WTC11 (cell line): ENCODE data around the gene LTBP2. TPM values are rescaled to one million over a fixed set of nuclear protein-coding genes. Genes with fewer than 3 reads are reported as not detected.

Experiments used
- ATAC-seq: fragments of 200-7000 bp; cut with Tn5 transposase; 2 replicates; pipeline ENCODE4 v1.10.0; 2021; ENCODE audit warnings: mild to moderate bottlenecking, moderate library complexity
- CTCF ChIA-PET: fragments of 300-600 bp; sonication (Branson Sonifier 250); formaldehyde crosslinking; loops from one replicate; lab custom pipeline; 2021; ENCODE audit warnings: antibody characterized with exemption; lab: Charles Lee
- POLR2A ChIA-PET: fragments of 350-600 bp; sonication (Branson Sonifier 250); formaldehyde crosslinking; loops from one replicate; lab custom pipeline; 2021; ENCODE audit warnings: antibody characterized with exemption; lab: Charles Lee
- DNase-seq: peaks from one replicate; pipeline ENCODE4 v3.0.0; 2021; ENCODE audit warnings: low spot score
- H3K27ac Mint-ChIP-seq: 2 replicates; pipeline ENCODE4 v1.8.0; 2021; ENCODE audit warnings: mixed read lengths
- H3K27me3 Mint-ChIP-seq: 2 replicates; pipeline ENCODE4 v1.8.0; 2021; ENCODE audit warnings: low read depth, mild to moderate bottlenecking, moderate library complexity, mixed read lengths
- H3K36me3 Mint-ChIP-seq: 2 replicates; pipeline ENCODE4 v1.8.0; 2021; ENCODE audit warnings: mixed read lengths
- H3K4me1 Mint-ChIP-seq: 2 replicates; pipeline ENCODE4 v1.8.0; 2022; ENCODE audit warnings: mixed read lengths
- H3K4me3 Mint-ChIP-seq: 2 replicates; pipeline ENCODE4 v1.8.0; 2021; ENCODE audit warnings: mild to moderate bottlenecking, moderate library complexity, mixed read lengths
- H3K9me3 Mint-ChIP-seq: 2 replicates; pipeline ENCODE4 v1.8.0; 2021; ENCODE audit warnings: mixed read lengths
- CBFB ChIP-seq: sonication (generic); formaldehyde crosslinking; IDR thresholded peaks from 2 replicates; pipeline ENCODE4 v1.8.1; 2022; ENCODE audit warnings: mild to moderate bottlenecking, low read depth, missing genetic modification reagents
- CREB1 ChIP-seq: sonication (generic); formaldehyde crosslinking; IDR thresholded peaks from 2 replicates; pipeline ENCODE4 v1.8.0; 2023; ENCODE audit warnings: mild to moderate bottlenecking, missing genetic modification reagents
- ETV6 ChIP-seq: sonication (generic); formaldehyde crosslinking; IDR thresholded peaks from 2 replicates; pipeline ENCODE4 v1.8.1; 2022; ENCODE audit warnings: mild to moderate bottlenecking, missing genetic modification reagents
- FOXP1 ChIP-seq: sonication (generic); formaldehyde crosslinking; IDR thresholded peaks from 2 replicates; pipeline ENCODE4 v1.8.0; 2022; ENCODE audit warnings: missing genetic modification reagents, mild to moderate bottlenecking, moderate library complexity, borderline replicate concordance
- KAT7 ChIP-seq: sonication (generic); formaldehyde crosslinking; IDR thresholded peaks from 2 replicates; pipeline ENCODE4 v1.8.1; 2023; ENCODE audit warnings: missing genetic modification reagents, mild to moderate bottlenecking, borderline replicate concordance
- NR3C1 ChIP-seq: sonication (generic); formaldehyde crosslinking; conservative IDR thresholded peaks from 2 replicates; pipeline ENCODE4 v1.8.1; 2023; ENCODE audit warnings: low read depth, mild to moderate bottlenecking, missing genetic modification reagents
- TEAD4 ChIP-seq: sonication (generic); formaldehyde crosslinking; IDR thresholded peaks from 2 replicates; pipeline ENCODE4 v1.8.0; 2022; ENCODE audit warnings: mild to moderate bottlenecking, missing genetic modification reagents
- TP53 ChIP-seq: sonication (generic); formaldehyde crosslinking; IDR thresholded peaks from 2 replicates; pipeline ENCODE4 v1.8.1; 2023; ENCODE audit warnings: mild to moderate bottlenecking, missing genetic modification reagents
- ZNF121 ChIP-seq: sonication (generic); formaldehyde crosslinking; IDR thresholded peaks from 2 replicates; pipeline ENCODE4 v1.8.0; 2023; ENCODE audit warnings: missing genetic modification reagents
- ZNF138 ChIP-seq: sonication (generic); formaldehyde crosslinking; conservative IDR thresholded peaks from 2 replicates; pipeline ENCODE4 v1.8.1; 2022; ENCODE audit warnings: mild to moderate bottlenecking, moderate library complexity, missing genetic modification reagents
- ZNF416 ChIP-seq: fragments of 250-450 bp; sonication (Bioruptor Pico); IDR thresholded peaks from 2 replicates; pipeline ENCODE4 v1.9.0; 2021; ENCODE audit warnings: mild to moderate bottlenecking, inconsistent platforms
- ZNF423 ChIP-seq: fragments of 250-450 bp; sonication (Bioruptor Pico); IDR thresholded peaks from 2 replicates; pipeline ENCODE4 v2.1.2; 2022; ENCODE audit warnings: mild to moderate bottlenecking, moderate library complexity
- ZNF671 ChIP-seq: fragments of 250-450 bp; sonication (Bioruptor Pico); IDR thresholded peaks from 2 replicates; pipeline ENCODE4 v1.8.0; 2021; ENCODE audit warnings: mild to moderate bottlenecking
- total RNA-seq: library from RNA; stranded (reverse); gene quantifications from 3 replicates; pipeline ENCODE4 v1.2.3, GENCODE V29; 2021
- TF ChIP-seq, protein P1 (sequence below): sonication (generic); formaldehyde crosslinking; IDR thresholded peaks from 2 replicates; pipeline ENCODE4 v1.8.1; 2023; ENCODE audit warnings: mild to moderate bottlenecking, missing genetic modification reagents, moderate library complexity
- TF ChIP-seq, protein P2 (sequence below): sonication (generic); formaldehyde crosslinking; IDR thresholded peaks from 2 replicates; pipeline ENCODE4 v1.8.1; 2023; ENCODE audit warnings: mild to moderate bottlenecking, missing genetic modification reagents, moderate library complexity
- TF ChIP-seq, protein P3 (sequence below): sonication (generic); formaldehyde crosslinking; IDR thresholded peaks from 2 replicates; pipeline ENCODE4 v1.8.1; 2023; ENCODE audit warnings: mild to moderate bottlenecking, missing genetic modification reagents
- TF ChIP-seq, protein P4 (sequence below): fragments of 250-450 bp; sonication (Bioruptor Pico); IDR thresholded peaks from 2 replicates; pipeline ENCODE4 v1.9.0; 2021; ENCODE audit warnings: moderate library complexity, mild to moderate bottlenecking, inconsistent platforms, borderline replicate concordance
- TF ChIP-seq, protein P5 (sequence below): fragments of 250-450 bp; sonication (Bioruptor Pico); IDR thresholded peaks from 2 replicates; pipeline ENCODE4 v1.8.0; 2021; ENCODE audit warnings: mild to moderate bottlenecking
- TF ChIP-seq, protein P6 (sequence below): sonication (generic); formaldehyde crosslinking; IDR thresholded peaks from 2 replicates; pipeline ENCODE4 v1.8.1; 2023; ENCODE audit warnings: mild to moderate bottlenecking, missing genetic modification reagents, borderline replicate concordance
- TF ChIP-seq, protein P7 (sequence below): sonication (generic); formaldehyde crosslinking; conservative IDR thresholded peaks from 2 replicates; pipeline ENCODE4 v1.8.1; 2022; ENCODE audit warnings: mild to moderate bottlenecking, missing genetic modification reagents

The LTBP2 gene
- total RNA-seq, 1 experiment from 2014 or later: 1.2 TPM

DNA sequence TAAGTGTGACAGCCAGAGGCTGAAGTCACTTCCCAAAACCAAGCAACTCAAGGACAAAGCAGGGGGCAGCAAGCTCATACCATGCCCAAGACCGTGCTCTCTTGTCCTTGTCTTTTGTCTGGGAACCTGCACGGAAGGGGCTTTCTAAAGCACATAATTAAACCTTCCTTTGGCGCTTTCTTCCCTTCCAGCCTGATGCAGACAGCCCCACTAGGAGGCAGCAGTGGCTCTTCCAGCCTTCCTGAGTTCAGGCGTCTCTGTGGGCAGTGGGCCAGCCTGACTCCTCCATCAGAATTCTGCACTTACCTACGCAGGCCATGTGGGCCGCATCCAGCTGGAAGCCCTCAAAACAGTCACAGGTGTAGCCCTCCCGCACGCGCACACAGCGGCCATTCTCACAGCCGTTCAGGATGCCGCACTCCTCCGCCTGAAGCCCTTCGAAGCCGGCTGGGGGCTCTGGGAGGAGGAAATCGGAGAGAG, 110.9 kb downstream of the LTBP2 start (continued):
- TF ChIP-seq, protein P1, sequence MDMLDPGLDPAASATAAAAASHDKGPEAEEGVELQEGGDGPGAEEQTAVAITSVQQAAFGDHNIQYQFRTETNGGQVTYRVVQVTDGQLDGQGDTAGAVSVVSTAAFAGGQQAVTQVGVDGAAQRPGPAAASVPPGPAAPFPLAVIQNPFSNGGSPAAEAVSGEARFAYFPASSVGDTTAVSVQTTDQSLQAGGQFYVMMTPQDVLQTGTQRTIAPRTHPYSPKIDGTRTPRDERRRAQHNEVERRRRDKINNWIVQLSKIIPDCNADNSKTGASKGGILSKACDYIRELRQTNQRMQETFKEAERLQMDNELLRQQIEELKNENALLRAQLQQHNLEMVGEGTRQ: no peak
- TF ChIP-seq FOXP1 (0 out of 2 replicates have a peak, but pooled peaks have one; percentile 35), CREB1 (no peak), ZNF138 (CRISPR knock-in tag) (0 out of 2 replicates have a peak, but pooled peaks have one; percentile 27), KAT7 (no peak), CBFB (CRISPR knock-in tag) (0 out of 2 replicates have a peak, but pooled peaks have one; percentile 39), ZNF671 (CRISPR knock-in tag) (0 out of 2 replicates have a peak, but pooled peaks have one; percentile 14), NR3C1 (CRISPR knock-in tag) (no peak), ZNF416 (CRISPR knock-in tag) (no peak)
- TF ChIP-seq, protein P2, sequence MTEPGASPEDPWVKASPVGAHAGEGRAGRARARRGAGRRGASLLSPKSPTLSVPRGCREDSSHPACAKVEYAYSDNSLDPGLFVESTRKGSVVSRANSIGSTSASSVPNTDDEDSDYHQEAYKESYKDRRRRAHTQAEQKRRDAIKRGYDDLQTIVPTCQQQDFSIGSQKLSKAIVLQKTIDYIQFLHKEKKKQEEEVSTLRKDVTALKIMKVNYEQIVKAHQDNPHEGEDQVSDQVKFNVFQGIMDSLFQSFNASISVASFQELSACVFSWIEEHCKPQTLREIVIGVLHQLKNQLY (CRISPR knock-in tag): no peak
- TF ChIP-seq, protein P3, sequence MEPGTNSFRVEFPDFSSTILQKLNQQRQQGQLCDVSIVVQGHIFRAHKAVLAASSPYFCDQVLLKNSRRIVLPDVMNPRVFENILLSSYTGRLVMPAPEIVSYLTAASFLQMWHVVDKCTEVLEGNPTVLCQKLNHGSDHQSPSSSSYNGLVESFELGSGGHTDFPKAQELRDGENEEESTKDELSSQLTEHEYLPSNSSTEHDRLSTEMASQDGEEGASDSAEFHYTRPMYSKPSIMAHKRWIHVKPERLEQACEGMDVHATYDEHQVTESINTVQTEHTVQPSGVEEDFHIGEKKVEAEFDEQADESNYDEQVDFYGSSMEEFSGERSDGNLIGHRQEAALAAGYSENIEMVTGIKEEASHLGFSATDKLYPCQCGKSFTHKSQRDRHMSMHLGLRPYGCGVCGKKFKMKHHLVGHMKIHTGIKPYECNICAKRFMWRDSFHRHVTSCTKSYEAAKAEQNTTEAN: 0 out of 2 replicates have a peak, but pooled peaks have one; percentile 36

DNA sequence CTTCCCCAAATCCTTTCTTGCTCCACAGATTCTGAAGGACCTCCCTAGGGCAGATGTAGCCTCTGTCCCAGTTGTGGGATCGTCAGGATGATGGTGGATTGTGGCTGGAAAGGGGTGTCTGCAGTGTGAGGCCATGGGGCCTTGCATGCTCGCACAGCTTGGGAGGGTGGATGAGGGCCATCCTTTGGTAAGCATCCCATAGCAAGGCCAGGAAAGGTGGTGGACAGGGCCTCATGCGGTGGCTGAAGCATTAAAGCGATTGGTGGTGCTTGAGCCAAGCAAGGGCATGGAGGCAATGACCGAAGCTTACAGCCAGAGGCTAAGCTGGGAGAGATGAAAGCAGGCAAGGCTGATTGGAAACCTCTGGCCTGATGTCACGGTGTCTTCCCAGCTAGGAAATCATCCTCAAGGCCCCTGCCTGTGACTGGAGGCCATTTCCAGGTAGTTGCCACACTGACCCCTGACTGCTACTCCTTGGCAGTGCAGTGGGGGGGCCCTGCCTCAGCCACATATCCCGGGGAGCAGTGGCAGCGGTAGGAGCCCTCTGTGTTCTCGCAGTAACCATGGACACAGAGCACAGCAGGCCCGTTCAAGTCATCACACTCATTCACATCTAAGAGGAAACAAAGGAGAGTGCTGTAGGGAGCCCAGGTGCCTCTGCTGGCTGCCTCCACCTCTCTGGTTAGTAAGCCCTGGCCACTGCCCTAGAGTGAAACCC, 111.5 kb downstream of the LTBP2 start:
- peak; percentile 58 for DNase-seq
- CTCF ChIA-PET: interaction anchor here (0.6 to 4.3 kb wide), 22 partner anchors 7 to 244 kb away, joined by 3 to 58 read pairs (median 4); partner anchors contain the start of genes ISCA2, LTBP2 and NPC2

More for the DNA sequence above, 111.5 kb downstream of the LTBP2 start:
- POLR2A ChIA-PET: interaction anchor here (1.7 kb wide), 1 partner anchor 153 kb away, joined by 5 read pairs; the partner anchor contains the start of gene VRTN
- no peaks in the 10 kb centered on the region for H3K27me3 Mint-ChIP-seq
- peaks cover 34% of the 10 kb centered on the region for H3K4me1 Mint-ChIP-seq
- peak overlapping the region; percentile 91 for H3K27ac Mint-ChIP-seq
- H3K9me3 Mint-ChIP-seq: no peaks in the 10 kb centered on the region
- no peak for TF ChIP-seq TP53
- TF ChIP-seq TEAD4 (CRISPR knock-in tag): no peak
- TF ChIP-seq, protein P4, sequence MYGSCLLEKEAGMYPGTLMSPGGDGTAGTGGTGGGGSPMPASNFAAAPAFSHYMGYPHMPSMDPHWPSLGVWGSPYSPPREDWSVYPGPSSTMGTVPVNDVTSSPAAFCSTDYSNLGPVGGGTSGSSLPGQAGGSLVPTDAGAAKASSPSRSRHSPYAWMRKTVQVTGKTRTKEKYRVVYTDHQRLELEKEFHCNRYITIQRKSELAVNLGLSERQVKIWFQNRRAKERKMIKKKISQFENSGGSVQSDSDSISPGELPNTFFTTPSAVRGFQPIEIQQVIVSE: no peak
- TF ChIP-seq, protein P5, sequence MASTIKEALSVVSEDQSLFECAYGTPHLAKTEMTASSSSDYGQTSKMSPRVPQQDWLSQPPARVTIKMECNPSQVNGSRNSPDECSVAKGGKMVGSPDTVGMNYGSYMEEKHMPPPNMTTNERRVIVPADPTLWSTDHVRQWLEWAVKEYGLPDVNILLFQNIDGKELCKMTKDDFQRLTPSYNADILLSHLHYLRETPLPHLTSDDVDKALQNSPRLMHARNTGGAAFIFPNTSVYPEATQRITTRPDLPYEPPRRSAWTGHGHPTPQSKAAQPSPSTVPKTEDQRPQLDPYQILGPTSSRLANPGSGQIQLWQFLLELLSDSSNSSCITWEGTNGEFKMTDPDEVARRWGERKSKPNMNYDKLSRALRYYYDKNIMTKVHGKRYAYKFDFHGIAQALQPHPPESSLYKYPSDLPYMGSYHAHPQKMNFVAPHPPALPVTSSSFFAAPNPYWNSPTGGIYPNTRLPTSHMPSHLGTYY (CRISPR knock-in tag): no peak
- TF ChIP-seq ZNF121 (CRISPR knock-in tag): 0 out of 2 replicates have a peak, but pooled peaks have one; percentile 1
- TF ChIP-seq ETV6 (CRISPR knock-in tag): peak; percentile 13; the same call in 1 of the 2 replicates
- TF ChIP-seq, protein P6, sequence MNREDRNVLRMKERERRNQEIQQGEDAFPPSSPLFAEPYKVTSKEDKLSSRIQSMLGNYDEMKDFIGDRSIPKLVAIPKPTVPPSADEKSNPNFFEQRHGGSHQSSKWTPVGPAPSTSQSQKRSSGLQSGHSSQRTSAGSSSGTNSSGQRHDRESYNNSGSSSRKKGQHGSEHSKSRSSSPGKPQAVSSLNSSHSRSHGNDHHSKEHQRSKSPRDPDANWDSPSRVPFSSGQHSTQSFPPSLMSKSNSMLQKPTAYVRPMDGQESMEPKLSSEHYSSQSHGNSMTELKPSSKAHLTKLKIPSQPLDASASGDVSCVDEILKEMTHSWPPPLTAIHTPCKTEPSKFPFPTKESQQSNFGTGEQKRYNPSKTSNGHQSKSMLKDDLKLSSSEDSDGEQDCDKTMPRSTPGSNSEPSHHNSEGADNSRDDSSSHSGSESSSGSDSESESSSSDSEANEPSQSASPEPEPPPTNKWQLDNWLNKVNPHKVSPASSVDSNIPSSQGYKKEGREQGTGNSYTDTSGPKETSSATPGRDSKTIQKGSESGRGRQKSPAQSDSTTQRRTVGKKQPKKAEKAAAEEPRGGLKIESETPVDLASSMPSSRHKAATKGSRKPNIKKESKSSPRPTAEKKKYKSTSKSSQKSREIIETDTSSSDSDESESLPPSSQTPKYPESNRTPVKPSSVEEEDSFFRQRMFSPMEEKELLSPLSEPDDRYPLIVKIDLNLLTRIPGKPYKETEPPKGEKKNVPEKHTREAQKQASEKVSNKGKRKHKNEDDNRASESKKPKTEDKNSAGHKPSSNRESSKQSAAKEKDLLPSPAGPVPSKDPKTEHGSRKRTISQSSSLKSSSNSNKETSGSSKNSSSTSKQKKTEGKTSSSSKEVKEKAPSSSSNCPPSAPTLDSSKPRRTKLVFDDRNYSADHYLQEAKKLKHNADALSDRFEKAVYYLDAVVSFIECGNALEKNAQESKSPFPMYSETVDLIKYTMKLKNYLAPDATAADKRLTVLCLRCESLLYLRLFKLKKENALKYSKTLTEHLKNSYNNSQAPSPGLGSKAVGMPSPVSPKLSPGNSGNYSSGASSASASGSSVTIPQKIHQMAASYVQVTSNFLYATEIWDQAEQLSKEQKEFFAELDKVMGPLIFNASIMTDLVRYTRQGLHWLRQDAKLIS: no peak
- TF ChIP-seq ZNF423 (CRISPR knock-in tag): peak; percentile 66; the same call in 1 of the 2 replicates
- TF ChIP-seq, protein P7, sequence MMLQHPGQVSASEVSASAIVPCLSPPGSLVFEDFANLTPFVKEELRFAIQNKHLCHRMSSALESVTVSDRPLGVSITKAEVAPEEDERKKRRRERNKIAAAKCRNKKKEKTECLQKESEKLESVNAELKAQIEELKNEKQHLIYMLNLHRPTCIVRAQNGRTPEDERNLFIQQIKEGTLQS (CRISPR knock-in tag): no peak
- H3K4me3 Mint-ChIP-seq: no peak overlapping the region
- ATAC-seq: peak; percentile 70
- peaks cover 3% of the 10 kb centered on the region; the same call in 1 of the 2 replicates for H3K36me3 Mint-ChIP-seq
